A673 (cell line): Measurements from ENCODE around the gene DHRS4L2.
"Not testable (repeated sequence)": the region's sequence is repeated elsewhere in the genome, so short reads cannot be mapped to it uniquely, and the experiment has no call there.

Experiments
- EZH2 ChIP-seq: fragments of 200-600 bp; sonication (generic); IDR thresholded peaks from 2 replicates; pipeline ENCODE4 v1.6.1; 2017; ENCODE audit warnings: borderline replicate concordance, low read depth, mild to moderate bottlenecking, mixed read lengths, antibody characterized with exemption, low read length; ENCODE audit not compliant: poor library complexity, severe bottlenecking
- TF ChIP-seq, protein P1 (sequence below): fragments of 300-800, 200-600 bp; sonication (generic); conservative IDR thresholded peaks from 2 replicates; pipeline ENCODE4 v1.5.1; 2017; ENCODE audit warnings: low read depth, mild to moderate bottlenecking, antibody characterized with exemption, low read length, moderate library complexity, mixed read lengths

DNA sequence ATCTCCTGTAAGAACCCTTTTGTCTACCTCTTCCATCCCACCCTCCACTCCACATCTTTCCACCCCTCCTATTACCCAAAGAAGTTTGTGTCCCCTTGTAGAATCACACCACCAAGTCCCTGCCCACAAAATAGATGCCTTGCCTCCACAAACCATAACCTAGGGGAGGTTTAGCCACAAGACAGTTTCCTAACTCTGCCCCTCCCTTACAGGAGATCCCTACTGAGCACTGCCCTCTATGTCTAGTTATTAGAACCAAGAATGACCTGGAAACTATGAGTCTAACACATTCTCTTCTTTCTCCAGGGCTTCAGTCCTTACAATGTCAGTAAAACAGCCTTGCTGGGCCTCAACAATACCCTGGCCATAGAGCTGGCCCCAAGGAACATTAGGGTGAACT is 12.3 kb downstream of the DHRS4L2 start:
- TF ChIP-seq, protein P1, sequence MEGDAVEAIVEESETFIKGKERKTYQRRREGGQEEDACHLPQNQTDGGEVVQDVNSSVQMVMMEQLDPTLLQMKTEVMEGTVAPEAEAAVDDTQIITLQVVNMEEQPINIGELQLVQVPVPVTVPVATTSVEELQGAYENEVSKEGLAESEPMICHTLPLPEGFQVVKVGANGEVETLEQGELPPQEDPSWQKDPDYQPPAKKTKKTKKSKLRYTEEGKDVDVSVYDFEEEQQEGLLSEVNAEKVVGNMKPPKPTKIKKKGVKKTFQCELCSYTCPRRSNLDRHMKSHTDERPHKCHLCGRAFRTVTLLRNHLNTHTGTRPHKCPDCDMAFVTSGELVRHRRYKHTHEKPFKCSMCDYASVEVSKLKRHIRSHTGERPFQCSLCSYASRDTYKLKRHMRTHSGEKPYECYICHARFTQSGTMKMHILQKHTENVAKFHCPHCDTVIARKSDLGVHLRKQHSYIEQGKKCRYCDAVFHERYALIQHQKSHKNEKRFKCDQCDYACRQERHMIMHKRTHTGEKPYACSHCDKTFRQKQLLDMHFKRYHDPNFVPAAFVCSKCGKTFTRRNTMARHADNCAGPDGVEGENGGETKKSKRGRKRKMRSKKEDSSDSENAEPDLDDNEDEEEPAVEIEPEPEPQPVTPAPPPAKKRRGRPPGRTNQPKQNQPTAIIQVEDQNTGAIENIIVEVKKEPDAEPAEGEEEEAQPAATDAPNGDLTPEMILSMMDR = not testable (repeated sequence)
- not testable (repeated sequence) for TF ChIP-seq EZH2
